Activated gamma-delta T cell (primary cell): ENCODE results near the gene AHNAK2.

Experiments used
- DNase-seq: peaks from one replicate; lab custom pipeline; 2025; lab: John Stamatoyannopoulos, UW

Gene AHNAK2

GRCh38 chr14:105012171-105012985 lies 34.2 kb upstream of the AHNAK2 start:
- no peak for DNase-seq

DNA sequence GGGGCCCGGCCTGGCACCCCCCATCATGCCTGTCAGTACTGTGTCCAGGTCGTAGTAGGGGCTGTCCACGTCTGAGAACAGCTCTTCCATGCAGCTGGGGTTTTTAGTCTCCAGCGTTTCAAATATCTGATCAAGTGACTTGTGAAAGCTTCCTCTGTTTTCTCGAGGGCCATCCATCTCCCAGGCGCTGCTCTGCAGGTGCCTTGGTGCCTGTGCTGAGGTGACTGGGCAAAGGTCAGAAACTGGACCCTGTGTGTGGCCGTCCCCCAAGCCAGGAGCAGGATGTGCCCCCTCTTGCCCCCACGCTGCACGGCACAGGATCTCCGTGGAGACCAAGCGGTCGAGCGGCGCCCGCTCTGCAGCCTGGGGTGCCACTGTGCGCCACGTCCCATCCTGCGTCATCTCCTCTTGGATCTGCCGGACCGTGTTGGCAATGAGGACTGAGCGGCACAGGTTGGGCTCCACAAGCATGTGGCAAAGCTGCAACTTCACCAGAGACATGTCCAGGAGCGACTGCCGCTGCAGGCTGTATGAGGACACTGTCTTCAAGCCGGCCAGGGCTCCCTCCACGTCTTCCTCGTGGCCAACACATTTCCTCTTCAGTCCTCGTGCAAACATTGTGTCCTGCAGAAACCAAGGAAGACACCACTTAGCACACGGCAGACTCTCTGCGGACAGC lies 33.3 kb upstream of the AHNAK2 start:
- DNase-seq, result no peak

GRCh38 chr14:105010891-105011291 lies 32.7 kb upstream of the AHNAK2 start:
- DNase-seq, result no peak

GRCh38 chr14:105010106-105010505 lies 31.9 kb upstream of the AHNAK2 start:
- no peak for DNase-seq

DNA sequence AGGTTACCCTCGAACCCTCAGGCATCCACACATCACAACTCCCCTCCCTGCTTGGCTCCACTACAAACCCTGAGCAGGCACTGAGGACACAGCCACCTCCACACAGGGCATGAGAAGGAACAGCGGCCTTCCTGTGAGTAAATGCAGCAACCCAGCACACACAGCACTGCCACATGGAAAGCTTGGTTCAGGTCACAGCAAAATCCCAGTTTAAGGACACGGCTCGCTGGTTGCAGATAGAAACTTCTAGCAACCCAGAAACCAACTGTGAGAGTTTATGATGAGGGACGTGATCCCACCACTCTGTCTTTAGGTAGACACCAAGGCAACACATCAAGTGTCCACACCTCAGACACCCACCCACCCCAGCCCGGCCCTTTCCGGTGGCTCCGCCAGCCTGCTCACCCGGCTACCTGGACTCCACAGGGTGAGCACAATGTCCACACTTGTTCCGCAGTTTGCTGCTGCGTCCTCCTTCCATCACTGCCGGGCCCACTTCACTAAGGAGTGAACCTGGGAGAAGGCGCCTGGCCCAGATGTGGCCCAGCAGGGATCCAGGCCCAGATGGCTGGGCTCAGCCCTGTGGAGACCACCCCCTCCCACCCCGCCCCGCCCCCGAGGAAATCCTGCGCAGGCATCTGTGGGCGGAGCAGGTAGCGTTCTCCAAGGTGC lies 29.6 kb upstream of the AHNAK2 start:
- no peak for DNase-seq

DNA sequence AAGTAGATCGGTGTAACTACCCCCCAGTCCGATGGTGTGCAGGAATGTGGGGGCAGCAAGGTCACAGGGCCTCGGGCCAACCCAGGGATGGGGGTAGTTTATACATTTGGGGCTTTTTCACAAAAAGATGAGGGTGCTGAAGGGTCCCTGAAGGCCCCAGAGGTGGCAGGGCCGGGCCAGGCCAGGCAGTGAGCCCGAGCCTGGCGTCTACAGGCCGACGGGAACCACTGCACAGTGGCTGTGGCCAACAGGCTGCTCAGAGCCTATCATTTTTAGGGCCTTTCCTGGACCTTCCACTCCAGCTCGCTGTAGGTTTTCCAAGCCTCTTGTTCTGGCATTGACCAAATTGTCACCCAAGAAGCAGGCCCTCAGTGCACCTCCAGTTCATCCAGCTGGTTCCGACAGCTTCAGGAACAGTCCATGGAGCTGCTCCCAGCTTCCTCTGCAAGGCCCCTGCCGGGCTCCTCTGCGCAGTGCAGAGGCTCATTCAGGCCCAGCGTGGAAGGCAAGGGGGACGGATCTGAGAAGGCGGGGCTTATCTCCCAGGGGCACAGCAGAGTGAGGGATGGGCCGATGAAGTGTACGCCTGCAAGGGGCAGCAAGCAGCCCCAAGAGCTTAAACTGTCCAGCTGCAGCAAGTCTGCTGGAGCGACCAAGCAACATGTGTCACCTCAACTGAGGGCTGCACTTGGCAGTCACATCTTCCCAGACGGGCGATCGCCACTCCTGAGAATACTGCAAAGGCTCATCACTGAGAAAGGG lies 28.8 kb upstream of the AHNAK2 start:
- no peak for DNase-seq

DNA sequence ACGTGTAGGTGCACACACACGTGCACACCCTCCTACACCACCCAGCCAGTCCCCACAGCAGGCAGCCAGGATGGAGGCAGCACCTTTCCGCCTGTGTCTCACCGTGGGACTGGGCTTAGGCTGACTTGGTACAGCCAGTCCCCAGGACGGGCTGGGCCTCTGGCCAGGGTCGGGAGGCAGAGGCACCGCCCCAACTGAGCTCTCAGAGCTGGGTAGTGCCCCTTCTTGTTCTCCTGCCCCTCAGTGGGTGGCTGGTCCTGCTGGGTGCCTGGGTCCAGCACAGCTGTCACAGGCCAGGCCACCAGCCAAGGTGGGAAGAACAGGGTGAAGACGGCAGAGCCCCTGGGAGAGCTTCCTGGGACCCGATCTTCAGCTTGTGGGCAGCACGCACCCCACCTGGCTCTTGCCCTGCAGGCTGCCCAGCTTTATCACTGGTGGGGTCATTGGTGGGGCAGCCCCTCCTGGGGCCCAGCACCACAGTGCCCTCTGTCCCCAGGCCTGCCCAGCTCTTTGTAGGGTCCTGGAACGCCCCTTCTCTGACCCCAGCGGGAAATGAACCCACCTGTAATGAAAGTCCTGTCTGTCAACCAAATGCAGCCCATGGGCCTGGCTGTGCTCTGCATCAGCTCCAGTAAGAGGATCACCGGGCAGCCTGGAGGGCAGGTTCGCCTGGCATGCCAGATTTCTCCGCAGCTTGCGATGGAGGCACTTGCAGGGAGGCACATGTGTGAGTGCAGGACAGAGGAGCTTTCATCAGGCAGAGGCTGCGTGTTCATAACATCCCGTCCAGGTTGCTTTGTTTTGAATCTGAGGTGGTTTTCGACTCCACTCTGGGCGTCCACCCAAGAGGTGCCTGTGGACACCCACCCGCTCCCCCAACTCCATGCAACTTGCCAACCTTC lies 28.0 kb upstream of the AHNAK2 start:
- DNase-seq, result no peak

DNA sequence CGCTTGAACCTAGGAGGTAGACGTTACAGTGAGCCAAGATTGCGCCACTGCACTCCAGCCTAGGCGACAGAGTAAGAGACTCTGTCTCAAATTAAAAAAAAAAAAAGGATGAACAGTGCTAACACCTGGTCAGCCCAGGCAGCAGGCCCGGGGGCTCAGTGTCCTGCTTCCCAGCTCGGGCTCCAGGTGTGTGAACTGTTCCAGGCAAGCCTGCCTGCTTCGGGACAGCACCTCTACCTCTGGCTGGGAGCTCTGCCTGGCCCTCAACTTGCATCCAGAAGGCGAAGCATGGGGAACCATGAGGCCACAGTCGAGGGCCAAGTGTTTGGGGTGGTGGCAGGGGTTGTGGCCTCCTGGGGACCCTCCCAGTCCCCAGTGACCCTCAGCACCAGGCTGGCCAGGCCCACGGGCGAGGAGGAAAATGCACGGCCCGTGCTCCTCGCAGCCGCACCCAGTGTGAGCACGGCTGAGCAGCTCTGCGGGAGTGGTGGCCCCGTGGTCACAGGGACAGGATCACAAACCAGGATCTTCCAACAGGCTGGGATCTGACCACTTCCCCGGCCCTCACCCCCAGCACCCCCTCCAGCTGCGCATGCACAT lies 27.3 kb upstream of the AHNAK2 start:
- no peak for DNase-seq

GRCh38 chr14:104999361-104999760 lies 21.2 kb upstream of the AHNAK2 start:
- no peak for DNase-seq

DNA sequence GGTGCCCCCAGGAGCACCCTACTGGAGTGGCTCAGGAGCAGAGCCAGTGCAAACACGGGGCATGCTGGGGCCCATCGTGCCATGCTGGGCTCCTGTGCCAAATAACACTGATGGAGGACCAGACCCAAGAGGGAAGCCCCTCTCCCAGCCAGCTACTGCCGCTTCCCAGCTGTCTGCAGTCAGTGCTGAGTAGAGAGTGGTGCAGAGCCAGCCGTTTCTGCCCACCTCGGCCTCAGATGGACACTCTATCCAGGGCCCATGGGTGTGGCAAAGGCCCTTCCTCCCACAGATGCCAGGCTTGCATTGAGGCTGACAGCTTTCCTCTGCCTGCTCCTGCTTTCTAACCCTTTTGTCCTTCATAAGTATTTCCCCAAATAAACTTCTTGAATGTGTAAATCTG lies 20.6 kb upstream of the AHNAK2 start:
- no peak for DNase-seq

GRCh38 chr14:104996483-104996882 lies 18.3 kb upstream of the AHNAK2 start:
- no peak for DNase-seq

DNA sequence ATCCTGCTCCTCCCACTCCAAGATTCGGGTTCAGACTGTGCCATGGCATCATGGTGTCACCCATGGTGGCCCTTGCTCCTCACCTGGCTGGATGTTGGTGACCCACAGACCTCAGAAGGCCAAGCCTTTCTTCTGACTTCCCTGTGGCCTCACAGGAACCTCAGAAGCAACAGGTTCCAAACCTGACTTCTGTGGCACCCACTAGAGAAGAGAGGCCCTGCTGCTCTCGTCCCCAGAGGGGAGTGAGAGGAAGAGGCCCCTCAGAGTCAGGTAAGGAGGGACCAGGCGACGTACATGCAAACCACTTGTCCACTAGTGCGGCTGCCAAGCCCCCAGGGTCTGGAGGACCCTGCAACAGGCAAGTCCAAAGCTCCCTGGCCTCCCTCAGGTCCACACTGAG lies 17.9 kb upstream of the AHNAK2 start:
- no peak for DNase-seq

DNA sequence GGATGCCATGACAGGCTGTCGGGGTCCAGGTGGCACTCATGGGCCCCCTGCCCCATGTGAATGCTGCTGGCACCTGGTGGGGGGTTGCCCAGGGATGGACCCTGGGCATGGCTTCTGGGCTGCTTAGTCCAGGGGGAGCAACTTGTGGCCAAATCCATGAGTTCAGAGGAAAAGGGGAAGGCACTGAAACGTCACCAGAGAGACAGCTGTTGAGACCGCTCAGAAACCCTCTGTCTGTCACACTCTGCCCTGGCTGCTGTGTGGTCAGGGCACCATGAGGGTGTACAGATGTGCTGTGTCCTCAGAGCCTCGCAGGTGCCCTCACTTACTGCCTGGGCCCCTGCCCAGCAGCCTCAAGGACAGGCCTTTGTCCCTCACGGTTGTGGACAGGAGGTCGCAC lies 16.8 kb upstream of the AHNAK2 start:
- no peak for DNase-seq

DNA sequence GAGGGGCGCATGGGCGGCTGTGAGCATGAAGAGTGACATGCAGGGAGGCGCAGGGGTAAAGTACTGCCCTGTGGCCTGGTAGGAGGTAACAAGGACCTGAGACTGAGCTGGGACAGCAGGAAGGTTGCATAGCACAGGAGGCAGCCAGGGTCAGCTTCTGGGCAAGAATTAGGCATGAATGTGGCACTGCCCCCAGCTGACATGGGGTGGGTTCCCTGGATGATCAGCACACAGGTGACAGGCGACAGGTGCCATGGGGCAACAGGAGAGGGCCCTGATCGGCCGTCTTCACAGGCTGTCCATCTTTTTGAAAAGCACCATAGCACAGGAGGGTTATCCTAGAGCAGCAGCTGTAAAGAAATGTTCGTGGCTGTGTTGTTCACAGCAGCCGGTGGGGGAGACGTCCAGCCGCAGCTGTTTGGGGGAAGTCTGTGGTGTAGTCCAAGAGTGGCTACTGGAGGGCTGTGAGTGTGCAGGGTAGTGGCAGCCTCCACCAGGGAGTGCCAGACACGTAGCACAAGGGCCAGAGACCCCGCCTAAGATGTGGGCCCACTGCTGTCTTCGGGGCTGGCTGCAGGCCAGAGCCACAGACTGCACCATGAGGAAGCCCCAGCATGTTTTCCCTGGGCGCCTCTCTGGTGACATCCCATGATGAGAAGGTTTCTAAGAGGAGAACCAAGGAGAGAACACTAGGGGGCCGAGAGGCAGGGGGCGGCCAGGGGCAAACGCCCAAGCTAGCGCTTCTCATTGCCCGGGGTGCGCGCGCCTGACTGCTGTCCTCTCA lies 15.8 kb upstream of the AHNAK2 start:
- DNase-seq, result no peak

DNA sequence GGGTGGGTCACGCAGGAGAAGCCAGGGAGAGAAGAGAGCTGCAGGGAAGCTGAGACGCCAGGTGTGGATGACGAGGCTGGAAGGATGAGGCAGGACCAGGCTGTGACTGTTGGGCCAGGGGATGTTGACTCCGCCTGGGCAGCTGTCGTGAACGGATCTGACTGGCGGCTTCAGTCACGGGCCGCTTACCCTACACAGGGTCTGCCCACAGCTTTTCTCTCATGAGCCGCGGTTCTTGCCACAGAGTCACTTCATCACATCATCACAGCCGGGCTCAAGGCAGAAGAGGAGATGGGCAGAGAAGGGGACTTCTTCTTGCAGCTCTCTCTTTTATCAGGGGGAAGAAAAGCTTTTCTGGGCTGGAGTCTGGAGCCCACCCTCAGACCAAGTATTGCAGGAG lies 15.1 kb upstream of the AHNAK2 start:
- DNase-seq, result no peak

DNA sequence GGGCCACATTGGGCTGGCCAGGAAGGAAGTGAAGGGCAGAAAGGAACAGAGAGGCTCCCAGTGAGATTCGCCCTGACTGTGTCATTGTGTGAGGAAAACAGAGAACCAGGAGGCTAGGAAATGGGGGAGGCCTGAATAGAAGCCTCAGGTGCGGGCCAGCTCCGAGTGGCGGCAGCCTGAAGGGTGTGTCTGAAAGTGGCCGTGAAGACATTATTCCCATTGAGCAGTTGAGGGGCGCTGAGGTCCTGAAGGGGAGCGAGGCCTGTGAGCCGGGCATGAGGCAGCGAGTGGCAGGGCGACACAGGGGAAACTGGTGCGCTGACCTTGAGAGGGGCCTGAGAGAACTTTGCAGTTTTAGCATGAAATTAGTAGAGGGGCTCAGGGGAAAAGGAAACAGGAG lies 14.3 kb upstream of the AHNAK2 start:
- no peak for DNase-seq

GRCh38 chr14:104991896-104992230 lies 13.7 kb upstream of the AHNAK2 start:
- DNase-seq, result no peak

GRCh38 chr14:104989951-104990303 lies 11.8 kb upstream of the AHNAK2 start:
- DNase-seq, result no peak

- DNase-seq, result no peak
Observed at GRCh38 chr14:104989236-104989950, 11.2 kb upstream of the AHNAK2 start.
